ENCODE results near the gene KCNJ12.
"Not testable (repeated sequence)": the region's sequence is repeated elsewhere in the genome, so short reads cannot be mapped to it uniquely, and the experiment has no call there.

Gene KCNJ12

GRCh38 chr17:21422311-21423189, 46.4 kb downstream of the KCNJ12 start:
- not testable (repeated sequence) for DNase-seq (ENCODE audit: low read depth in 2 of 2)

- not testable (repeated sequence) for DNase-seq (ENCODE audit: low read depth in 2 of 2)
These were observed 47.0 kb downstream of the KCNJ12 start for GRCh38 chr17:21423190-21423493.

DNA sequence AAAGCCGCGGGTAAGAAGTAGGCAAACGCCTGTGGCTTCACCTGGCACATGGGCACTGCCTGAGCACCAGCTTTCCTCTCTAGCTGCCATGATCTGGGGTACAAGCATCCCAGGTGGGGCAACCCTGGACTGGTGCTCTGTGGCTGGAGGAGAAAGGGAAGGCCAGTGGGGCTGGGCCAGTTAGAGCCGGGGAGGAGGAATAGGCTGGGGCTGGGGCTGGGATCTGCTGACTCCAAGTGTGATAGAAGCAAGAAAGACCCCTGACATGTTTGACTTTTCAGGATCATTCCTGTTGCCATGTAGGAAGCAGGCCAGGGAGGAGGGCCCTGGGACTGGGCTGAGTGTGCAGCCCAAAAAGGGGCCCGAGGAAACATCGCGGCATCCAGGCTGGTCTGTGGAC, 48.5 kb downstream of the KCNJ12 start:
- DNase-seq (ENCODE audit: low read depth in 2 of 2) = not testable (repeated sequence)

- DNase-seq (ENCODE audit: low read depth in 2 of 2) = no peak
These were observed 49.2 kb downstream of the KCNJ12 start for GRCh38 chr17:21425321-21425720.

GRCh38 chr17:21425736-21426135, 49.6 kb downstream of the KCNJ12 start:
- no peak for DNase-seq (ENCODE audit: low read depth in 2 of 2)

DNA sequence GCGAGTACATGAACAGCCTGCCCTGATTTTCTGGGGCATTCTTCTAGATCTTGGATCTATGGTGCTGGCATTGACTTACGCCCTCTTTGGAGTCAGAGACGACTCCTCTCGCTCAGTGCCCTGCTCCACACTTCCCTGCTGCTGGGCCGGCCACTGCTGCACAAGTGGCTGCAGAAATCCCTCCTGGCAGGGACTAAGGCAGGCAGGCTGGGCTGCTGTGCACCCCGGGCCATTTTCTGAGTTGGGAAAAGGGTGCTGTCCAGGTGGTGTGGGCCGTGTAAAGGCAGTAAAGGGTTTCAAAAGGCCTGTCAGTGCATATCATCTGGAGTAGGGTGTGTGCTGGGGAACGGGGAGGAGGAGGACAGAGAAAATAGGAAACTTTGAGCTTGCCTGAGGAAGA, 50.1 kb downstream of the KCNJ12 start:
- DNase-seq (ENCODE audit: low read depth in 2 of 2) = not testable (repeated sequence)

- DNase-seq (ENCODE audit: low read depth in 2 of 2) = not testable (repeated sequence)
These were observed 50.7 kb downstream of the KCNJ12 start for GRCh38 chr17:21426876-21427275.

GRCh38 chr17:21427727-21428126, 51.6 kb downstream of the KCNJ12 start:
- not testable (repeated sequence) for DNase-seq (ENCODE audit: low read depth in 2 of 2)

DNA sequence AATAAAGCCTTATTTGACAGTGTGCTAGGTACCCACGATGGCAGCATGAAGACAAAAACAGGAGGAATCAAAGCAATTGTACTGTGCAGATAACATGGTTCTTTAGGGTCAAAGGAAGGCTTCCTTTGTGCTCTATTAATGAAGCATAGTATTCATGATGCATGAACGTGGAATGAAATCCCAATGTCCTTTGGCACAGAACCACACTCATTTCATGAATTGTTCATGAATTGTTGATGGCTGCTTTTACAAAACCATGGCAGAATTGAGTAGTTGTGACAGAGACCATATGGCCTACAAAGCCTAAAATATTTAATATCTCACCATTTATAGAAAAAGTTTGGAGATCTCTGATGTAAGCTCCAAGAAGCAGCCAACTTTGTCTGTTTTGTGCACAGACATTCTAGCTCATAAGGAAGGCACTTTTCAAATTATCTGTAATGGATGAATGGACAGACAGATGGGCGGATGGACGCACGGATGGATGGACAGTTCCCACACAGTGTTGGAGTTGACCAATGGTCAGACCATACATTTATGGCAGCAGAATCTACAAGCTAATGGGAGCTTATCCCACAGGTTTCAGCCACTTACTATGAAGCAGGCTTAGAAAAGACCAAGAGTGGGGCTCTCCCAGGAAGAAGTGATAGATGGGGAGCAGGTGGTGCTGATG, 52.7 kb downstream of the KCNJ12 start:
- not testable (repeated sequence) for DNase-seq (ENCODE audit: low read depth in 2 of 2)

GRCh38 chr17:21429921-21430628, 53.9 kb downstream of the KCNJ12 start:
- DNase-seq (ENCODE audit: low read depth in 2 of 2) = not testable (repeated sequence)

DNA sequence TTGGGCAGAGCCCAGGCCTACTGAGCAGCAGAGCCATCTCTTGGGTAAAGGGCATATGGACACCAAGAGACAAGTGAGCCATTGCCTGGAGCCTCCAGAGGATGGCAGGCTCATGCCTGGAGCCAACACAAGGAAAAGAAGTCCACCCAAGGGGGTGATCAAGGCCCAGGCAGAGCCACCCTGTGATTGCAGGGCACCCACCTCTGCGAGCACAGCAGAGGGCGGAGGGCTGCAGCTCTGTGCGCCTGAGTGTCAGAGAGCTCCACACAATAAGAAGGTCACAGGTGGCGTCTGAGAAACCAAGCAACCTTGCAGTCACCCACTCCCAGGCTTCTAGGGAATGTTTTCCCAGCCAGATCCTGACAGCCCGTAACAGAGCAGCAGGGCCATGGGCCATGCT, 57.8 kb downstream of the KCNJ12 start:
- not testable (repeated sequence) for DNase-seq (ENCODE audit: low read depth in 2 of 2)

DNA sequence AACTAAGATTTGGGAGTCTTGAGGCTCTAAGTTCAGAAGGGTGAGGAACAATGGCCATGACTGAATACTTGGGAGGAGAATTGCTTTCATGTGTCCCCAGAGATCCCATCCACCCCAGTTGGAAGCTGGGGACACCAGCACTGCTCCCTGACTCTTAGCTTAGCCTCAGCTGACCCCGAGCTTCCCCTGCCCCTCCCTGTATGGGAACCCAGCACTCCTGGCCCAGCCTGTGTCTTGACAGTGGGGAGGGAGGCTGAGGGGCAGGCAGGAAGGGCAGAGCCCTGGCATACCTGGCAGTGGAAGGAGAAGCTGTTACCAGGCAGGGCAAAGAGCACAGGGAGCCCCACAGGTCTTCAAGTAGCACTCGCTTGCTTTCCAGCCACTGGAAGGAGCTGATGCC, 58.8 kb downstream of the KCNJ12 start:
- not testable (repeated sequence) for DNase-seq (ENCODE audit: low read depth in 2 of 2)

- DNase-seq (ENCODE audit: low read depth in 2 of 2) = not testable (repeated sequence)
These were observed 60.3 kb downstream of the KCNJ12 start for GRCh38 chr17:21436481-21436880.

- not testable (repeated sequence) for DNase-seq (ENCODE audit: low read depth in 2 of 2)
These were observed 61.0 kb downstream of the KCNJ12 start for GRCh38 chr17:21436883-21437836.

GRCh38 chr17:21438316-21439014, 62.3 kb downstream of the KCNJ12 start:
- not testable (repeated sequence) for DNase-seq (ENCODE audit: low read depth in 2 of 2)

DNA sequence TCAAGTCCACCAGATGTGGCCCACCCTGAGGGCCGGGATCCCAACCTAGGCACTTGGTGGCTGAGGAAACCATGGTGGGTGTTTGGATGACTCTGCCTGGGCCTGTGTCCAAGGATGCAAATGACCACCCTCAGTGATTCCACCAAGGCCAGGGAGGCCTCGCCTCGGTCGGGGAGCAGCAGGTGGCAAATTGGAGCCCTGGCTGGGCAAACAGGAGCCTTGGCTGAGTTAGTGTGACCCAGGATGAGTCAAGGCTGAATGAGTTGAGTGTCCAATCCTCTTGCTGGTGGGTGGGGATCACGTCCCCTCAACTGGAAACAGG, 62.8 kb downstream of the KCNJ12 start:
- DNase-seq (ENCODE audit: low read depth in 2 of 2) = not testable (repeated sequence)

DNA sequence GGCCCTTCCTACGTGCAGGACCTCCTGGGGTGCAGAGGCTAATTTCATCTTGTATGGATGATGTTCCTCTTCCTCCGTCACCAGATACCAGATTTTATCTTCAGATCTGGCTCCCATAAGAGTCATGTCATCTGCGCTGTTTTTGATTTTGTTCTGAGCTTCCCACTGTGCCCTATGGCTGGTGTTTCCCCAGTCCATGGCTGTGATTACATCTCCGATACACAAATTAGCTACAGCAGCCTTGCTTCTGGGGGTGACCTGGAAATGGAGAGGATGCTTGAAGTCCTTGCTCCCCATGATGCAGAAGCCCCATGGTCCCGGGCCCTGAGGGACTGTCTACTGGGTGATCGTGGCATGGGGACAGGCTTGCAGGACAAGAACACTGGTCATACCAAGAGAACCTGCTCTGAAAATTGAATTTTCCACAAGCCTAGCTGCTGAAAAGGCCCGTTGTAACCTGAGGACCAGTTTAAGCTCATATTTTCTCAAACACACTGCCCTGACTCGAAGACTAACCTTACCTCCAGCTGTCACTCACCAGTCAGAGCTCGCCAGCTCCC, 69.0 kb downstream of the KCNJ12 start:
- no peak for DNase-seq (ENCODE audit: low read depth in 2 of 2)

- not testable (repeated sequence) for DNase-seq (ENCODE audit: low read depth in 2 of 2)
These were observed 71.4 kb downstream of the KCNJ12 start for GRCh38 chr17:21447552-21447951.

DNA sequence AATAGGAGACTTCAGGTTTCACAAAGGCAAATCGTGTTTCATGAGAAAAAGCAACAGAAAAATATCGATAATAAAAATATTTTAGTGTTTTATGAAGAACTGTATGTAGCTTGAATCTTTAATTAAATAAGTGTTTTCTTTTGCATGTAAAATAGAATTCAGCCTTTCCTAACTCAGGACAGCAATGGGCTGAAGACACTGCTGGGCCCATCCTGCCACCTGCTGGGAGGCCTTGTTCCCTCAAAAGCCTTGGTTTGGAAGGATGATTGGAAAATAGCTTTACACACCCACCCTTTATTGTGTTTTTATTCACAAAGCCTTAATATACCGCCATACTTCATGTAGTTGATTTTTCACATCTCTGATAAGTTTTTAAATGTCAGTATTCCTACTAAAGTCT, 73.7 kb downstream of the KCNJ12 start:
- DNase-seq (ENCODE audit: low read depth in 2 of 2) = not testable (repeated sequence)

GRCh38 chr17:21451975-21452374, 75.8 kb downstream of the KCNJ12 start:
- DNase-seq (ENCODE audit: low read depth in 2 of 2) = no peak
